H9 (cell line): ENCODE data around the gene SLC6A18. TPM values are rescaled to one million over a fixed set of nuclear protein-coding genes. Genes with fewer than 3 reads are reported as not detected.

Experiments
- DNase-seq: peaks from one replicate; pipeline ENCODE4 v3.0.0-alpha.2; 2017
- H2AFZ ChIP-seq: one replicate; pipeline ENCODE4 v1.6.1; 2013; ENCODE audit warnings: mild to moderate bottlenecking, low read length, control low read depth, moderate library complexity
- H2AK5ac ChIP-seq: 2 replicates; pipeline ENCODE4 v1.6.1; 2013; ENCODE audit warnings: low read length, control low read depth, mixed read lengths; ENCODE audit not compliant: insufficient read length
- H2BK120ac ChIP-seq: one replicate; pipeline ENCODE4 v1.6.1; 2013; ENCODE audit warnings: low read depth, mild to moderate bottlenecking, low read length, control low read depth, inconsistent platforms; ENCODE audit not compliant: poor library complexity, severe bottlenecking
- H2BK12ac ChIP-seq: 2 replicates; pipeline ENCODE4 v1.6.1; 2013; ENCODE audit warnings: low read length, control low read depth, mixed read lengths, low read depth; ENCODE audit not compliant: insufficient read length
- H2BK15ac ChIP-seq: 2 replicates; pipeline ENCODE4 v1.6.1; 2013; ENCODE audit warnings: low read depth, low read length, control low read depth
- H2BK20ac ChIP-seq: one replicate; pipeline ENCODE4 v1.6.1; 2013; ENCODE audit warnings: low read depth, mild to moderate bottlenecking, low read length, control low read depth, inconsistent platforms; ENCODE audit not compliant: poor library complexity, severe bottlenecking
- H2BK5ac ChIP-seq: 2 replicates; pipeline ENCODE4 v1.6.1; 2013; ENCODE audit warnings: low read length, control low read depth, mixed read lengths; ENCODE audit not compliant: insufficient read length
- H3K14ac ChIP-seq: 2 replicates; pipeline ENCODE4 v1.6.1; 2013; ENCODE audit warnings: low read length, control low read depth; ENCODE audit not compliant: insufficient read depth
- H3K18ac ChIP-seq: 2 replicates; pipeline ENCODE4 v1.6.1; 2013; ENCODE audit warnings: low read depth, mild to moderate bottlenecking, mixed read lengths, low read length, control low read depth; ENCODE audit not compliant: insufficient read length
- H3K23ac ChIP-seq: 2 replicates; pipeline ENCODE4 v1.6.1; 2013; ENCODE audit warnings: low read length, control low read depth, mixed read lengths, low read depth; ENCODE audit not compliant: insufficient read length
- H3K23me2 ChIP-seq: 2 replicates; pipeline ENCODE4 v1.6.1; 2013; ENCODE audit warnings: low read depth, mild to moderate bottlenecking, mixed read lengths, low read length, control low read depth; ENCODE audit not compliant: insufficient read length, poor library complexity, severe bottlenecking
- H3K27ac ChIP-seq: 2 replicates; pipeline ENCODE4 v1.5.1; 2013; ENCODE audit warnings: low read length, control low read depth, mixed read lengths, low read depth; ENCODE audit not compliant: insufficient read length
- H3K27me3 ChIP-seq: 2 replicates; pipeline ENCODE4 v1.6.1; 2013; ENCODE audit warnings: low read length, control low read depth, inconsistent platforms; ENCODE audit not compliant: insufficient read depth
- H3K4ac ChIP-seq: 2 replicates; pipeline ENCODE4 v1.6.1; 2013; ENCODE audit warnings: low read depth, mild to moderate bottlenecking, control low read depth, inconsistent platforms, low read length, moderate library complexity
- H3K4me1 ChIP-seq: 2 replicates; pipeline ENCODE4 v1.6.1; 2013; ENCODE audit warnings: low read length, control low read depth, inconsistent platforms; ENCODE audit not compliant: insufficient read depth
- H3K4me2 ChIP-seq: 2 replicates; pipeline ENCODE4 v1.6.1; 2013; ENCODE audit warnings: low read length, control low read depth, mixed read lengths; ENCODE audit not compliant: insufficient read length, insufficient read depth
- H3K56ac ChIP-seq: 2 replicates; pipeline ENCODE4 v1.6.1; 2013; ENCODE audit warnings: low read depth, mild to moderate bottlenecking, mixed read lengths, low read length, control low read depth; ENCODE audit not compliant: insufficient read length
- H3K79me1 ChIP-seq: 2 replicates; pipeline ENCODE4 v1.6.1; 2013; ENCODE audit warnings: low read depth, mild to moderate bottlenecking, moderate library complexity, low read length, control low read depth, inconsistent platforms; ENCODE audit not compliant: insufficient read depth, poor library complexity, severe bottlenecking
- H3K79me2 ChIP-seq: 2 replicates; pipeline ENCODE4 v1.6.1; 2013; ENCODE audit warnings: low read length, control low read depth, inconsistent platforms; ENCODE audit not compliant: insufficient read depth
- H3K9ac ChIP-seq: 2 replicates; pipeline ENCODE4 v1.6.1; 2013; ENCODE audit warnings: low read length, control low read depth, mixed read lengths; ENCODE audit not compliant: insufficient read length; ENCODE audit errors: extremely low read depth
- H3K9me3 ChIP-seq: one replicate; pipeline ENCODE4 v1.6.1; 2013; ENCODE audit warnings: low read depth, low read length, inconsistent platforms; ENCODE audit not compliant: control insufficient read depth
- H3T11ph ChIP-seq: one replicate; pipeline ENCODE4 v1.6.1; 2013; ENCODE audit warnings: mild to moderate bottlenecking, low read length, control low read depth, inconsistent platforms
- H4K20me1 ChIP-seq: one replicate; pipeline ENCODE4 v1.6.1; 2013; ENCODE audit not compliant: control insufficient read depth, insufficient read length, insufficient read depth
- H4K5ac ChIP-seq: 2 replicates; pipeline ENCODE4 v1.6.1; 2013; ENCODE audit warnings: low read depth, mild to moderate bottlenecking, mixed read lengths, low read length, control low read depth; ENCODE audit not compliant: insufficient read length
- H4K8ac ChIP-seq: replicated peaks from 2 replicates; pipeline ENCODE4 v1.6.1; 2013; ENCODE audit warnings: low read length, control low read depth, mixed read lengths, low read depth; ENCODE audit not compliant: insufficient read length
- H4K91ac ChIP-seq: 2 replicates; pipeline ENCODE4 v1.6.1; 2013; ENCODE audit warnings: low read depth, mild to moderate bottlenecking, moderate library complexity, mixed read lengths, low read length, control low read depth; ENCODE audit not compliant: insufficient read length
- H3K27ac Mint-ChIP-seq, 3 experiments: 2 replicates in 2 of 3; 3 replicates in 1 of 3; pipeline ENCODE4 v1.8.0; 2020 to 2021; ENCODE audit warnings: mixed read lengths in 3 of 3, mild to moderate bottlenecking in 1 of 3, moderate library complexity in 1 of 3
- H3K27me3 Mint-ChIP-seq: 2 replicates; pipeline ENCODE4 v1.8.0; 2021; ENCODE audit warnings: low read depth, mild to moderate bottlenecking, moderate library complexity, mixed read lengths
- H3K36me3 Mint-ChIP-seq, 3 experiments: 2 replicates in 2 of 3; 3 replicates in 1 of 3; pipeline ENCODE4 v1.8.0; 2020 to 2021; ENCODE audit warnings: low read depth in 3 of 3, mixed read lengths in 3 of 3; ENCODE audit not compliant: insufficient read depth in 1 of 3
- H3K4me1 Mint-ChIP-seq, 2 experiments: 2 replicates each; pipeline ENCODE4 v1.8.0; 2020; ENCODE audit warnings: mixed read lengths in 2 of 2
- H3K4me3 Mint-ChIP-seq, 2 experiments: 2 replicates in 1 of 2; 3 replicates in 1 of 2; pipeline ENCODE4 v1.8.0; 2020 to 2021; ENCODE audit warnings: mild to moderate bottlenecking in 2 of 2, mixed read lengths in 2 of 2, moderate library complexity in 1 of 2
- H3K9me3 Mint-ChIP-seq, 2 experiments: 2 replicates in 1 of 2; 3 replicates in 1 of 2; pipeline ENCODE4 v1.8.0; 2020; ENCODE audit warnings: mild to moderate bottlenecking in 2 of 2, mixed read lengths in 2 of 2, moderate library complexity in 1 of 2
- WGBS: extraction: QIAGEN DNeasy Blood & Tissue Kit; methylation state at CpG from one replicate; pipeline ENCODE4 v1.1.7; 2013; ENCODE audit warnings: missing lambda C conversion rate, low lambda C conversion rate, mixed read lengths; ENCODE audit not compliant: insufficient read length; ENCODE audit errors: extremely low coverage; 5-methylcytosine and 5-hydroxymethylcytosine counted together
- total RNA-seq: library from RNA; stranded (reverse); gene quantifications from 2 replicates; pipeline ENCODE4 v1.2.1, GENCODE V29; 2021
- TF ChIP-seq, protein P1 (sequence below): fragments of 200-600 bp; sonication (generic); conservative IDR thresholded peaks from 3 replicates; pipeline ENCODE4 v1.8.0; 2021; ENCODE audit warnings: antibody characterized with exemption, mild to moderate bottlenecking

The SLC6A18 gene
- total RNA-seq, 1 experiment from 2014 or later: not detected

DNA sequence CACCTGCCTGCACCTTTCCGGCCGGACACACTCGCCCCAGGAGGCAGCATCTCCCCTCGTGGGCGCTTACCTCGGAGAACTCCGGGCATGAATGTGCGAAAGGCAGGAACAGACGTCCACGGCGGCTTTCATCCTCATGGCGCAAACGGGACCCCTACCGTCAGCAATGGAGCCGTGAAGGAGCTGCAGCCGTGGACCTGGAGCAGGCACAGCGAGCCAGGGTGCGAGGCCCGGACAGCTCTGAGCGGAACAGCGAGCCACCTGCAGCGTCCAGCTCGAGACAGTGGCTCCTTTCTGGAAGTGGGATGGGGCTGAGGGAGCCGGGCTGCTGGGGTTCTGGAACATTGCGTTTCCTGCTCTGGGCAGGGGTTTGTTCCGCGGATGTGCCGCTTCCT lies 31.6 kb upstream of the SLC6A18 start:
- Histone ChIP-seq H3K23me2 (no peaks in the 10 kb centered on the region), H4K20me1 (no peaks in the 10 kb centered on the region), H3K79me2 (no peaks in the 10 kb centered on the region), H3K4me2 (no peak overlapping the region), H3K23ac (no peak overlapping the region), H3K56ac (no peak overlapping the region), H3T11ph (no peak overlapping the region), H3K79me1 (no peaks in the 10 kb centered on the region), H3K14ac (no peak overlapping the region), H2AK5ac (no peak overlapping the region), H3K27ac (no peak overlapping the region), H3K4ac (no peak overlapping the region), H3K18ac (no peak overlapping the region), H3K4me1 (no peaks in the 10 kb centered on the region), H2BK120ac (no peak overlapping the region), H3K27me3 (no peaks in the 10 kb centered on the region), H2BK12ac (no peak overlapping the region), H4K91ac (no peak overlapping the region), H2AFZ (no peak overlapping the region), H3K9ac (no peak overlapping the region), H4K5ac (no peak overlapping the region), H2BK15ac (no peak overlapping the region), H2BK5ac (no peak overlapping the region), H3K9me3 (no peaks in the 10 kb centered on the region), H2BK20ac (no peak overlapping the region), H4K8ac (no peak overlapping the region)
- WGBS: no CpG with 5 or more reads among the region's 28 CpGs
- H3K27me3 Mint-ChIP-seq: peaks cover 20% of the 10 kb centered on the region
- H3K4me3 Mint-ChIP-seq: no peak overlapping the region
- H3K27ac Mint-ChIP-seq: no peak overlapping the region
- H3K4me1 Mint-ChIP-seq: 0 out of 4 replicates have a peak, but pooled peaks cover 0 to 2% of the 10 kb centered on the region in 2 experiments
- TF ChIP-seq, protein P1, sequence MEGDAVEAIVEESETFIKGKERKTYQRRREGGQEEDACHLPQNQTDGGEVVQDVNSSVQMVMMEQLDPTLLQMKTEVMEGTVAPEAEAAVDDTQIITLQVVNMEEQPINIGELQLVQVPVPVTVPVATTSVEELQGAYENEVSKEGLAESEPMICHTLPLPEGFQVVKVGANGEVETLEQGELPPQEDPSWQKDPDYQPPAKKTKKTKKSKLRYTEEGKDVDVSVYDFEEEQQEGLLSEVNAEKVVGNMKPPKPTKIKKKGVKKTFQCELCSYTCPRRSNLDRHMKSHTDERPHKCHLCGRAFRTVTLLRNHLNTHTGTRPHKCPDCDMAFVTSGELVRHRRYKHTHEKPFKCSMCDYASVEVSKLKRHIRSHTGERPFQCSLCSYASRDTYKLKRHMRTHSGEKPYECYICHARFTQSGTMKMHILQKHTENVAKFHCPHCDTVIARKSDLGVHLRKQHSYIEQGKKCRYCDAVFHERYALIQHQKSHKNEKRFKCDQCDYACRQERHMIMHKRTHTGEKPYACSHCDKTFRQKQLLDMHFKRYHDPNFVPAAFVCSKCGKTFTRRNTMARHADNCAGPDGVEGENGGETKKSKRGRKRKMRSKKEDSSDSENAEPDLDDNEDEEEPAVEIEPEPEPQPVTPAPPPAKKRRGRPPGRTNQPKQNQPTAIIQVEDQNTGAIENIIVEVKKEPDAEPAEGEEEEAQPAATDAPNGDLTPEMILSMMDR: no peak
- H3K9me3 Mint-ChIP-seq: no peaks in the 10 kb centered on the region
- no peak for DNase-seq
- no peaks in the 10 kb centered on the region for H3K36me3 Mint-ChIP-seq
